GM18858 (cell line): Measurements from ENCODE around the gene TFB2M.

Experiments
- ATAC-seq: cut with Tn5 transposase; IDR thresholded peaks from one replicate; pipeline ENCODE4 v1.9.1; 2021; ENCODE audit not compliant: unreplicated experiment

Gene TFB2M

GRCh38 chr1:246554201-246554600, 11.9 kb downstream of the TFB2M start:
- no peak for ATAC-seq

GRCh38 chr1:246552110-246552509, 14.0 kb downstream of the TFB2M start:
- ATAC-seq, result no peak

- ATAC-seq, result no peak
Observed at GRCh38 chr1:246550402-246550801, 15.7 kb downstream of the TFB2M start.

- ATAC-seq, result no peak
Observed at GRCh38 chr1:246549665-246550064, 16.4 kb downstream of the TFB2M start.

- no peak for ATAC-seq
Observed at GRCh38 chr1:246544001-246544400, 22.1 kb downstream of the TFB2M start.

- no peak for ATAC-seq
Observed at GRCh38 chr1:246540738-246541491, 25.1 kb downstream of the TFB2M start.

GRCh38 chr1:246537887-246538286, 28.2 kb downstream of the TFB2M start:
- ATAC-seq, result no peak

- no peak for ATAC-seq
Observed at GRCh38 chr1:246537441-246537840, 28.6 kb downstream of the TFB2M start.

- no peak for ATAC-seq
Observed at GRCh38 chr1:246534114-246534513, 31.9 kb downstream of the TFB2M start.

- no peak for ATAC-seq
Observed at GRCh38 chr1:246533371-246533905, 32.6 kb downstream of the TFB2M start.

- ATAC-seq, result no peak
Observed at GRCh38 chr1:246532519-246532918, 33.5 kb downstream of the TFB2M start.

- no peak for ATAC-seq
Observed at GRCh38 chr1:246530482-246530881, 35.6 kb downstream of the TFB2M start.

GRCh38 chr1:246528933-246529731, 36.9 kb downstream of the TFB2M start:
- no peak for ATAC-seq

- peak; percentile 44 for ATAC-seq
Observed at GRCh38 chr1:246527402-246528088, 38.5 kb downstream of the TFB2M start.

- ATAC-seq, result no peak
Observed at GRCh38 chr1:246526915-246527314, 39.1 kb downstream of the TFB2M start.

GRCh38 chr1:246526380-246526779, 39.7 kb downstream of the TFB2M start:
- ATAC-seq, result no peak

- no peak for ATAC-seq
Observed at GRCh38 chr1:246519514-246519913, 46.5 kb downstream of the TFB2M start.

- ATAC-seq, result no peak
Observed at GRCh38 chr1:246518456-246519205, 47.4 kb downstream of the TFB2M start.

GRCh38 chr1:246517391-246517790, 48.7 kb downstream of the TFB2M start:
- no peak for ATAC-seq

GRCh38 chr1:246516126-246516525, 49.9 kb downstream of the TFB2M start:
- no peak for ATAC-seq
